Measurements from ENCODE around the gene MTTP. TPM values are rescaled to one million over a fixed set of nuclear protein-coding genes. Genes with fewer than 3 reads are reported as not detected.

The MTTP gene
- total RNA-seq, 2 donors from 2014 or later = not detected

- ATAC-seq (ENCODE audit: insufficient number of reproducible peaks, low FRiP score, low read depth) = no peak
- no peak overlapping the region for H3K27ac ChIP-seq
- peaks cover 8 to 20% of the 10 kb centered on the region in 2 donors for H3K4me1 ChIP-seq (ENCODE audit: control insufficient read depth in 1 of 2, low read depth in 2 of 2)
- H3K27me3 ChIP-seq (replicated peaks; ENCODE audit: insufficient read depth) = no peaks in the 10 kb centered on the region
- no peak for TF ChIP-seq CTCF (IDR thresholded peaks at IDR 0.05)
- H3K9me3 ChIP-seq = no peaks in the 10 kb centered on the region
- no peaks in the 10 kb centered on the region for H3K36me3 ChIP-seq
- H3K4me3 ChIP-seq = no peak overlapping the region
- no peak for DNase-seq (ENCODE audit: low spot score)
These were observed 76.6 kb downstream of the MTTP start for GRCh38 chr4:99651016-99651769.

DNA sequence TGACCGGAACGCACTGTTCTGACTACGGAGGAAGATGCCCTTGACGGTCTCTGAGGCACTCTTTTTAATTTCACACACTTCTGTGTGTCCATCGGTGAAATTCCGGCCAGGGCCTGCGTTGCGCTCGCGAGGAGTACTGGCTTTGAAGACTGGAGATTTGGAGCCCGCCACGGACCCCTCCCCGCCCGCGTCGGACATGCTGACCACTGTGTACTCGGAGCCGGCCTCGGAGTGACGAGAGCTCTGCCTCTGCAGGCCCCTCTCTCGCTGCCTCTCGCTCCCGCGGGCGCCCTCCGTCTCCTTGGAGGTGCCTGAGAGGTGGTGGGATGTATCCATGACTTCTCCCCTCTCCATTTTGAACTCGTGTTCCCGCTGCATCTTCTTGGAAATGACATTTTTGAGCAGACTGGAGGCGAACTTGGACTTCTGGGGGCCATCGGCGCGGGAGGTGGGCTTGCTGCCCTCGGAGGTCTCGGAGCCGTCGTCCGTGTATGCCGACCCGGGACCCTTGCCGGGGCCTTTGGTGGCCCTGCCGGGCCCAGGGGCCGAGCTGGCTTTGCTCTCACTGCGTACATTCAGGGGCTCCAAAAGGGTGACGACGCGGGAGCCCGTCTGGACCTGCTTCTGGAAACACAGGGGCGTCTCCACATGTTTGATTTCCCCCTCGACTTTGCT lies 77.3 kb downstream of the MTTP start:
- no peak for ATAC-seq (ENCODE audit: insufficient number of reproducible peaks, low FRiP score, low read depth)
- no peak for DNase-seq (ENCODE audit: low spot score)
- H3K9me3 ChIP-seq = no peaks in the 10 kb centered on the region
- no peak for TF ChIP-seq CTCF (IDR thresholded peaks at IDR 0.05)
- no peaks in the 10 kb centered on the region for H3K36me3 ChIP-seq
- H3K27ac ChIP-seq = no peak overlapping the region
- no peak overlapping the region for H3K4me3 ChIP-seq
- H3K4me1 ChIP-seq (ENCODE audit: control insufficient read depth in 1 of 2, low read depth in 2 of 2) = peaks cover 8 to 27% of the 10 kb centered on the region in 2 donors
- no peaks in the 10 kb centered on the region for H3K27me3 ChIP-seq (replicated peaks; ENCODE audit: insufficient read depth)

- no peak overlapping the region for H3K27ac ChIP-seq
- ATAC-seq (ENCODE audit: insufficient number of reproducible peaks, low FRiP score, low read depth) = no peak
- no peak for TF ChIP-seq CTCF (IDR thresholded peaks at IDR 0.05)
- H3K36me3 ChIP-seq = no peaks in the 10 kb centered on the region
- no peaks in the 10 kb centered on the region for H3K27me3 ChIP-seq (replicated peaks; ENCODE audit: insufficient read depth)
- no peaks in the 10 kb centered on the region for H3K9me3 ChIP-seq
- H3K4me3 ChIP-seq = no peak overlapping the region
- no peak for DNase-seq (ENCODE audit: low spot score)
- H3K4me1 ChIP-seq (ENCODE audit: control insufficient read depth in 1 of 2, low read depth in 2 of 2) = peaks cover 8 to 35% of the 10 kb centered on the region in 2 donors
These were observed 78.2 kb downstream of the MTTP start for GRCh38 chr4:99652596-99653436.

GRCh38 chr4:99653916-99654315 lies 79.3 kb downstream of the MTTP start:
- H3K4me1 ChIP-seq (ENCODE audit: control insufficient read depth in 1 of 2, low read depth in 2 of 2) = peaks cover 8 to 41% of the 10 kb centered on the region in 2 donors
- no peak for DNase-seq (ENCODE audit: low spot score)
- no peaks in the 10 kb centered on the region for H3K27me3 ChIP-seq (replicated peaks; ENCODE audit: insufficient read depth)
- no peaks in the 10 kb centered on the region for H3K36me3 ChIP-seq
- TF ChIP-seq CTCF (IDR thresholded peaks at IDR 0.05) = no peak
- H3K4me3 ChIP-seq = no peak overlapping the region
- H3K27ac ChIP-seq = no peak overlapping the region
- no peaks in the 10 kb centered on the region for H3K9me3 ChIP-seq
- no peak for ATAC-seq (ENCODE audit: insufficient number of reproducible peaks, low FRiP score, low read depth)

DNA sequence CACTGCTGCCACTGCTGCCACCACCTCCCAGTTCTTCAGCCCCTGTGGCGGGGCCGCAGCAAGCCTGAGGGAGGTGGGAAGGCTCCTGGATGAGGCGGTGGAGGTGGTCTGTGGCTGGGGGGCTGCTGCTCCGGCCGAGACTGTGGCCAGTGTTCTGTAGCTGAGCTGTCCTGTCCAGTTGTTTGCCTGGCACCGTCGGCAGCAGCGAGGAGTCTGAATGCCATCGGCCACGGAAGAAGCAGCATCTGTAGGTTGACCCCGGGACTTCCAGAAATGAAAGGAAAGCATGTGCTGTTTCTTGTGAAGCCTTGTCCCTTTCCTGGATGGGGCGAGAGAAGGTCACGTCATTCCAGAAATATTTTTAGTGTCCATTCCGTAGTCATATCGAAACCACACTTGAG lies 79.7 kb downstream of the MTTP start:
- DNase-seq (ENCODE audit: low spot score) (no peak), ATAC-seq (ENCODE audit: insufficient number of reproducible peaks, low FRiP score, low read depth) (no peak)
- no peaks in the 10 kb centered on the region for H3K27me3 ChIP-seq (replicated peaks; ENCODE audit: insufficient read depth)
- H3K4me3 ChIP-seq = no peak overlapping the region
- TF ChIP-seq CTCF (IDR thresholded peaks at IDR 0.05) = no peak
- H3K27ac ChIP-seq = no peak overlapping the region
- peaks cover 8 to 41% of the 10 kb centered on the region in 2 donors for H3K4me1 ChIP-seq (ENCODE audit: control insufficient read depth in 1 of 2, low read depth in 2 of 2)
- H3K9me3 ChIP-seq = no peaks in the 10 kb centered on the region
- no peaks in the 10 kb centered on the region for H3K36me3 ChIP-seq
